ENCODE measurements around the gene SUPT4H1. TPM values are rescaled to one million over a fixed set of nuclear protein-coding genes. Genes with fewer than 3 reads are reported as not detected.

Gene SUPT4H1
- total and polyA plus RNA-seq, 2 of the 4 experiments (the other 2 are of a cell fraction), result 51.6 to 129 TPM

DNA sequence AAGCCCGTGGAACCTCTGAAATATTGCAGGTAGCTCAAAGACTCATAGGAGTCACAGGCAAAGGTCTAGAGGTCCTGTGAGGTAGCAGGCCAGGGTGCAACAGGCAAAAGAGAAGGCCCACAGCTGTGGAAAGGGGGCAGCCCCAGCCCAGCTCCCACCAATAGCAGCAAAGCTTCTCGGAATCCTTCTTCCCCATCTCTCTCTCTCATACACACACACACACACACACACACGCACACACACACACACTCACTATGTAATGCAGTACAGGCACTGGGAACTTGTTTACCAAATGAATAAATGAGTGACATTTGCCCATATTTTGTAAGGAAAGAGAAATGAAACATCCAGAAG is 16.8 kb upstream of the SUPT4H1 start:
- in situ Hi-C loops (cut with MboI; ENCODE audit: low sequenced_read_pairs), result no loop called here
- no peak overlapping the region for H3K9ac ChIP-seq (ENCODE audit: low read depth, low read length)
- POLR2A ChIA-PET (ENCODE audit: unreplicated experiment), result no interaction called here

More for the DNA sequence above, 16.8 kb upstream of the SUPT4H1 start:
- H3K18ac ChIP-seq (ENCODE audit: low read depth, low read length), result no peak overlapping the region
- no peak overlapping the region for H2BK15ac ChIP-seq (ENCODE audit: low read depth, low read length)
- H3K4me1 ChIP-seq (ENCODE audit: control insufficient read depth, insufficient read depth, low read length), result no peaks in the 10 kb centered on the region
- H3K9me3 ChIP-seq (ENCODE audit: control insufficient read depth, insufficient read depth, low read length), result no peaks in the 10 kb centered on the region
- H2BK120ac ChIP-seq (ENCODE audit: low read depth, low read length), result no peak overlapping the region
- ATAC-seq (ENCODE audit: low read depth) (no peak), DNase-seq (no peak)
- no peak overlapping the region for H3K4me2 ChIP-seq (ENCODE audit: low read depth, low read length)
- dilution Hi-C loops (cut with HindIII; ENCODE audit: low sequenced_read_pairs, unreplicated experiment) (no loop called here), intact Hi-C loops (cut with micrococcal nuclease) (no loop called here)
- no peaks in the 10 kb centered on the region for H4K20me1 ChIP-seq (ENCODE audit: insufficient read depth, low read length)
- H3K79me1 ChIP-seq (ENCODE audit: low read depth in 1 of 2, low read length in 2 of 2), result no peaks in the 10 kb centered on the region
- H2BK5ac ChIP-seq (ENCODE audit: low read depth, low read length, poor library complexity, severe bottlenecking), result no peak overlapping the region
- H3K9me1 ChIP-seq (ENCODE audit: insufficient read depth, low read length), result no peaks in the 10 kb centered on the region
- H3K14ac ChIP-seq (replicated peaks; ENCODE audit: low read depth, low read length), result no peak overlapping the region
- peaks cover 25% of the 10 kb centered on the region for H3K27me3 ChIP-seq (ENCODE audit: control insufficient read depth, insufficient read depth, low read length)
- H3K23ac ChIP-seq (ENCODE audit: low read depth, low read length), result no peak overlapping the region
- H3K4ac ChIP-seq (ENCODE audit: low read depth, low read length), result no peak overlapping the region
- no peak overlapping the region for H2AK9ac ChIP-seq (replicated peaks; ENCODE audit: low read depth, low read length, poor library complexity)
- no TSS peak for BruUV-seq (replicated peaks)
- no peaks in the 10 kb centered on the region for H3K36me3 ChIP-seq (ENCODE audit: control insufficient read depth, insufficient read depth, low read length)
- H4K5ac ChIP-seq (ENCODE audit: low read depth, low read length), result no peak overlapping the region
- H3K27ac ChIP-seq (ENCODE audit: insufficient read depth, low read length), result no peak overlapping the region
- no peak overlapping the region for H2AFZ ChIP-seq (replicated peaks; ENCODE audit: low read length, poor library complexity)
- no peak overlapping the region for H4K8ac ChIP-seq (ENCODE audit: low read depth in 2 of 2, low read length in 2 of 2)
- H4K91ac ChIP-seq (ENCODE audit: insufficient read depth, low read depth, low read length), result no peak overlapping the region
- no peak overlapping the region for H2BK20ac ChIP-seq (ENCODE audit: low read depth, low read length)
- CTCF ChIA-PET, result interaction anchor here (1.2 kb wide), 1 partner anchor 49 kb away, joined by 3 read pairs; the partner anchor contains the start of gene RNF43
- WGBS, 2 experiments (ENCODE audit: extremely low coverage in 2 of 2, insufficient read length in 1 of 2), result no CpG with 5 or more reads among the region's 3 CpGs
- TF ChIP-seq MAFK (IDR thresholded peaks at IDR 0.05; ENCODE audit: low read depth, low read length) (no peak), POLR2A (IDR thresholded peaks at IDR 0.05; ENCODE audit: low read depth, low read length) (no peak)
- H3K4me3 ChIP-seq (ENCODE audit: insufficient read depth, low read depth, low read length), result no peak overlapping the region
- no peak overlapping the region for H2AK5ac ChIP-seq (ENCODE audit: low read depth, low read length)
- no peak overlapping the region for H3K56ac ChIP-seq (ENCODE audit: extremely low read depth, insufficient read depth, low read length)

Data from IMR-90 (cell line).